H1 (cell line): ENCODE results near the gene STAMBPL1. TPM values are rescaled to one million over a fixed set of nuclear protein-coding genes. Genes with fewer than 3 reads are reported as not detected.

Source experiments
- CTCF ChIA-PET: fragments of 300-600 bp; sonication (Branson Sonifier 250); formaldehyde crosslinking; loops from one replicate; lab custom pipeline; 2021; ENCODE audit not compliant: partially characterized antibody; lab: Charles Lee
- POLR2A ChIA-PET: fragments of 300-600 bp; sonication (Branson Sonifier 250); formaldehyde crosslinking; loops from one replicate; lab custom pipeline; 2021; ENCODE audit warnings: inconsistent platforms; ENCODE audit not compliant: partially characterized antibody; lab: Charles Lee
- DNase-seq, 2 experiments: peaks; one replicate each; pipeline versions ENCODE4 v3.0.0 to v3.0.0-alpha.2; 2010 to 2022; ENCODE audit warnings: low spot score in 2 of 2, low read depth in 1 of 2, mixed read lengths in 1 of 2
- FAIRE-seq: peaks from 2 replicates; lab custom pipeline; 2011; peaks lifted over from hg19 to GRCh38; lab: Jason Lieb, UNC
- H2AFZ ChIP-seq: 2 replicates; pipeline ENCODE4 v1.8.1; 2012; ENCODE audit warnings: low read length, inconsistent platforms
- H2AK5ac ChIP-seq: 2 replicates; pipeline ENCODE4 v1.6.1; 2013; ENCODE audit warnings: low read depth, low read length
- H2BK120ac ChIP-seq: replicated peaks from 2 replicates; pipeline ENCODE3; 2013; ENCODE audit warnings: low read depth, low read length, inconsistent platforms
- H2BK12ac ChIP-seq: 2 replicates; pipeline ENCODE4 v1.6.1; 2013; ENCODE audit warnings: low read depth, low read length
- H2BK15ac ChIP-seq: 2 replicates; pipeline ENCODE4 v1.6.1; 2013; ENCODE audit warnings: low read length
- H2BK20ac ChIP-seq: 2 replicates; pipeline ENCODE4 v1.6.1; 2013; ENCODE audit warnings: low read length
- H2BK5ac ChIP-seq: 2 replicates; pipeline ENCODE4 v1.6.1; 2013; ENCODE audit warnings: low read depth, low read length
- H3K14ac ChIP-seq: 2 replicates; pipeline ENCODE4 v1.6.1; 2013; ENCODE audit warnings: inconsistent platforms; ENCODE audit not compliant: insufficient read length
- H3K18ac ChIP-seq: 2 replicates; pipeline ENCODE4 v1.6.1; 2013; ENCODE audit warnings: low read length; ENCODE audit errors: extremely low read depth
- H3K23ac ChIP-seq: 2 replicates; pipeline ENCODE4 v1.6.1; 2013; ENCODE audit warnings: inconsistent platforms; ENCODE audit not compliant: insufficient read length
- H3K23me2 ChIP-seq: 2 replicates; pipeline ENCODE4 v1.6.1; 2013; ENCODE audit warnings: low read depth, low read length
- H3K27ac ChIP-seq: 2 replicates; pipeline ENCODE4 v1.6.1; 2011; ENCODE audit warnings: low read depth, low read length, inconsistent platforms
- H3K27me3 ChIP-seq, 4 experiments: replicated peaks in 1 of 4; 1 replicate in 1 of 4; 2 replicates in 3 of 4; pipeline versions ENCODE4 v1.6.1 to v1.8.1; 2011 to 2013; ENCODE audit warnings: low read length in 3 of 4, mild to moderate bottlenecking in 3 of 4, inconsistent platforms in 2 of 4, mixed read lengths in 2 of 4, moderate library complexity in 1 of 4; ENCODE audit not compliant: control insufficient read depth in 3 of 4, insufficient read depth in 3 of 4; ENCODE audit errors: extremely low read depth in 1 of 4
- H3K36me3 ChIP-seq, 4 experiments: 2 replicates each; pipeline versions ENCODE4 v1.6.1 to v1.8.1; 2011 to 2013; ENCODE audit warnings: mild to moderate bottlenecking in 4 of 4, low read length in 3 of 4, moderate library complexity in 2 of 4, control low read depth in 1 of 4, inconsistent platforms in 1 of 4; ENCODE audit not compliant: insufficient read depth in 4 of 4, control insufficient read depth in 2 of 4
- H3K4ac ChIP-seq: replicated peaks from 2 replicates; pipeline ENCODE3; 2013; ENCODE audit warnings: low read length, low read depth, mixed read lengths, inconsistent platforms; ENCODE audit not compliant: insufficient read length
- H3K4me1 ChIP-seq, 4 experiments: replicated peaks in 1 of 4; 1 replicate in 1 of 4; 2 replicates in 3 of 4; pipeline versions ENCODE4 v1.6.1 to v1.8.1; 2011 to 2013; ENCODE audit warnings: low read length in 3 of 4, inconsistent platforms in 2 of 4, mixed read lengths in 1 of 4; ENCODE audit not compliant: insufficient read depth in 4 of 4, control insufficient read depth in 3 of 4
- H3K4me2 ChIP-seq, 2 experiments: 2 replicates each; pipeline versions ENCODE4 v1.6.1 to v1.8.1; 2011 to 2013; ENCODE audit warnings: low read depth in 2 of 2, low read length in 2 of 2, control low read depth in 1 of 2, inconsistent platforms in 1 of 2, mild to moderate bottlenecking in 1 of 2; ENCODE audit not compliant: insufficient read depth in 1 of 2
- H3K4me3 ChIP-seq, 4 experiments: fragments of 200-600, 300-600 bp in 1 of 4; sonication (generic), shearing (Covaris generic), sonication (Bioruptor Twin) in 1 of 4; 2 replicates each; pipeline versions ENCODE4 v1.5.1 to v1.8.1; 2011 to 2016; ENCODE audit warnings: low read length in 4 of 4, low read depth in 3 of 4, control low read depth in 2 of 4, inconsistent platforms in 2 of 4, mild to moderate bottlenecking in 2 of 4, mixed read lengths in 1 of 4, moderate library complexity in 1 of 4; ENCODE audit not compliant: insufficient read depth in 2 of 4; ENCODE audit errors: extremely low read depth in 1 of 4
- H3K56ac ChIP-seq: replicated peaks from 2 replicates; pipeline ENCODE3; 2013; ENCODE audit warnings: low read depth, mild to moderate bottlenecking, mixed read lengths, low read length, inconsistent platforms; ENCODE audit not compliant: insufficient read length
- H3K79me1 ChIP-seq: 2 replicates; pipeline ENCODE4 v1.6.1; 2013; ENCODE audit warnings: low read depth, low read length, control low read depth
- H3K79me2 ChIP-seq, 2 experiments: 2 replicates each; pipeline versions ENCODE4 v1.6.1 to v1.8.1; 2012 to 2013; ENCODE audit warnings: low read length in 2 of 2, mild to moderate bottlenecking in 2 of 2, inconsistent platforms in 1 of 2; ENCODE audit not compliant: insufficient read depth in 2 of 2, control insufficient read depth in 1 of 2
- H3K9ac ChIP-seq, 4 experiments: replicated peaks in 1 of 4; 1 replicate in 1 of 4; 2 replicates in 3 of 4; pipeline versions ENCODE4 v1.6.1 to v1.8.1; 2011 to 2013; ENCODE audit warnings: low read depth in 3 of 4, low read length in 3 of 4, control low read depth in 2 of 4, mild to moderate bottlenecking in 2 of 4, moderate library complexity in 2 of 4, inconsistent platforms in 1 of 4; ENCODE audit errors: extremely low read depth in 1 of 4
- H3K9me3 ChIP-seq, 2 experiments: 2 replicates each; pipeline versions ENCODE4 v1.6.1 to v1.8.1; 2012 to 2013; ENCODE audit warnings: mild to moderate bottlenecking in 2 of 2, moderate library complexity in 2 of 2, control low read depth in 1 of 2, inconsistent platforms in 1 of 2, low read depth in 1 of 2, low read length in 1 of 2, mixed read lengths in 1 of 2; ENCODE audit not compliant: insufficient read depth in 2 of 2
- H4K20me1 ChIP-seq, 2 experiments: replicated peaks in 1 of 2; 2 replicates each; pipeline versions ENCODE3 to v1.8.1; 2011 to 2013; ENCODE audit warnings: inconsistent platforms in 2 of 2, low read length in 2 of 2, mild to moderate bottlenecking in 1 of 2; ENCODE audit not compliant: insufficient read depth in 2 of 2, control insufficient read depth in 1 of 2
- H4K5ac ChIP-seq: 2 replicates; pipeline ENCODE4 v1.6.1; 2013; ENCODE audit warnings: low read length, low read depth, mixed read lengths, inconsistent platforms; ENCODE audit not compliant: insufficient read length
- H4K8ac ChIP-seq: 2 replicates; pipeline ENCODE4 v1.8.0; 2013; ENCODE audit warnings: mild to moderate bottlenecking, moderate library complexity, low read length, inconsistent platforms; ENCODE audit not compliant: insufficient read depth; ENCODE audit errors: extremely low read depth
- H4K91ac ChIP-seq: replicated peaks from 2 replicates; pipeline ENCODE3; 2013; ENCODE audit warnings: low read length, mixed read lengths, inconsistent platforms; ENCODE audit not compliant: insufficient read length
- BRCA1 ChIP-seq: IDR thresholded peaks from 2 replicates; pipeline ENCODE4 v1.6.1; 2012; ENCODE audit warnings: low read depth, low read length, improper control_type of control experiment
- HDAC6 ChIP-seq: IDR thresholded peaks from one replicate; pipeline ENCODE4 v1.7.1; 2012; ENCODE audit warnings: low read depth, mild to moderate bottlenecking, inconsistent platforms, low read length, moderate library complexity
- POLR2A ChIP-seq, 2 experiments: IDR thresholded peaks; 1 replicate in 1 of 2; 2 replicates in 1 of 2; pipeline ENCODE4 v1.6.1; 2011; ENCODE audit warnings: low read depth in 2 of 2, low read length in 2 of 2, mild to moderate bottlenecking in 2 of 2; ENCODE audit errors: control extremely low read depth in 1 of 2
- RNF2 ChIP-seq: fragments of 200-900, 300-1000 bp; sonication (generic); IDR thresholded peaks from 2 replicates; pipeline ENCODE4 v1.7.1; 2016; ENCODE audit warnings: borderline replicate concordance, low read depth, mild to moderate bottlenecking, antibody characterized with exemption, low read length; ENCODE audit not compliant: poor library complexity, severe bottlenecking; ENCODE audit errors: missing control alignments
- SP2 ChIP-seq: IDR thresholded peaks from 2 replicates; pipeline ENCODE4 v1.6.1; 2012; ENCODE audit warnings: mild to moderate bottlenecking, low read length, inconsistent platforms
- TAF1 ChIP-seq: IDR thresholded peaks from 2 replicates; pipeline ENCODE4 v1.6.1; 2011; ENCODE audit warnings: mild to moderate bottlenecking, low read depth, low read length
- WGBS, 2 experiments: shearing (Covaris generic) in 1 of 2; methylation state at CpG; one replicate each; pipeline versions ENCODE4 v1.1.6 to v1.1.7; 2013 to 2015; ENCODE audit warnings: low lambda C conversion rate in 2 of 2, mixed read lengths in 2 of 2, inconsistent platforms in 1 of 2, low coverage in 1 of 2, missing lambda C conversion rate in 1 of 2; ENCODE audit not compliant: insufficient replicate concordance in 2 of 2, insufficient coverage in 1 of 2, insufficient read length in 1 of 2; ENCODE audit errors: extremely low coverage in 1 of 2, missing lambda C conversion rate in 1 of 2; 5-methylcytosine and 5-hydroxymethylcytosine counted together
- polyA plus RNA-seq, 7 experiments: library from polyadenylated mRNA; depleted of rRNA in 3 of 7; stranded (reverse) in 5 of 7; unstranded in 2 of 7; fragments of >200 nt in 5 of 7; fragments of 200-250 nt in 2 of 7; gene quantifications; 1 replicate in 5 of 7; 2 replicates in 1 of 7; 4 replicates in 1 of 7; pipeline versions ENCODE4 v1.2.1 to v1.2.3, GENCODE V29; 2011 to 2013; ENCODE audit warnings: missing spikeins in 2 of 7, mixed read lengths in 2 of 7
- total RNA-seq: library from RNA; stranded (reverse); fragmentation: NEBNext Ultra II Directional; extraction: Animal tissue kit (Norgen Biotek cat#: 25700); gene quantifications from 2 replicates; pipeline ENCODE4 v1.2.1, GENCODE V29; 2021

STAMBPL1 gene
- total and polyA plus RNA-seq, 2 of the 8 experiments (the other 6 are each of a cell fraction or from before 2014, with no cell fraction given), result 5.5 TPM

DNA sequence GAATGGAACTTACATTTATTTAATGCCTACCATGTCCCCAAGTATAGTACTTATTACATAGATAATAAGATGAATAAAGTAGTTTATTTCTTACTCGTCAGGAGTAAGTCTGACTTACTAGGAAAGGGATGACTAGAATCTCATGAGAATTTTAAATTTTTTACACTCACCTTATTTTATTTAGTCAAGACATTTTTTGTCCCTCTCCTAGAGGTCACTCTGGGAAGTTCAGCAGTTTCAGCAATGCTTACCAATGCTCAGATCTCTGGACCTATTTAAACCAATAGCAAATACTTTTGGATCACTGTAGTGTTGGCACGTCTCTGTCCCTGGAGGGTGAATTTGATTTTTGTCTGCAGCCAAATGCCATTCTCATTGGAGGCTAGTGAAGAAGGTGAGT lies 83.3 kb downstream of the STAMBPL1 start:
- Histone ChIP-seq H3K27me3 (no peaks in the 10 kb centered on the region), H3K4ac (no peak overlapping the region), H3K79me1 (no peaks in the 10 kb centered on the region), H4K91ac (no peak overlapping the region), H3K79me2 (no peaks in the 10 kb centered on the region), H3K14ac (no peak overlapping the region), H4K20me1 (no peaks in the 10 kb centered on the region), H2BK15ac (no peak overlapping the region), H2AFZ (no peak overlapping the region), H2BK20ac (no peak overlapping the region), H3K23ac (no peak overlapping the region), H4K8ac (no peak overlapping the region), H2BK120ac (no peak overlapping the region), H3K4me2 (no peak overlapping the region), H3K9ac (no peak overlapping the region), H3K9me3 (no peaks in the 10 kb centered on the region), H3K23me2 (no peaks in the 10 kb centered on the region), H3K4me1 (no peaks in the 10 kb centered on the region), H3K4me3 (no peak overlapping the region), H2BK5ac (no peak overlapping the region), H4K5ac (no peak overlapping the region), H2BK12ac (no peak overlapping the region), H3K27ac (no peak overlapping the region), H3K36me3 (no peaks in the 10 kb centered on the region), H3K56ac (no peak overlapping the region), H3K18ac (no peak overlapping the region), H2AK5ac (no peak overlapping the region)
- no peak for FAIRE-seq
- ChIA-PET POLR2A (no interaction called here), CTCF (interaction anchor here (0.9 to 1.2 kb wide), 2 partner anchors 125 to 128 kb away, joined by 3 read pairs; no protein-coding TSS in a partner anchor)
- no peak for DNase-seq
- TF ChIP-seq BRCA1 (no peak), RNF2 (no peak), HDAC6 (no peak), SP2 (no peak), POLR2A (IDR thresholded peaks at IDR 0.05; ENCODE audit: control extremely low read depth in 1 of 2, low read depth in 2 of 2, low read length in 2 of 2) (no peak), TAF1 (no peak)
- 88% methylated on average over 2 of the region's 2 CpGs; no CpG with 5 or more reads in 1 of the 2 experiments for WGBS, 2 experiments
